GM12891 (cell line): ENCODE results near the gene SLC12A7.

Experiments
- DNase-seq: peaks from one replicate; pipeline ENCODE4 v3.0.0; 2011; ENCODE audit warnings: low spot score; ENCODE audit not compliant: insufficient read length
- FAIRE-seq: peaks from 2 replicates; lab custom pipeline; 2011; peaks lifted over from hg19 to GRCh38; lab: Jason Lieb, UNC
- PAX5 ChIP-seq: IDR thresholded peaks from 2 replicates; pipeline ENCODE4 v1.6.1; 2011; ENCODE audit warnings: low read length, moderate library complexity, mild to moderate bottlenecking; ENCODE audit not compliant: insufficient read depth, severe bottlenecking
- POLR2A ChIP-seq: IDR thresholded peaks from 2 replicates; pipeline ENCODE4 v1.6.1; 2011; ENCODE audit warnings: low read depth, low read length, control low read depth
- POLR2AphosphoS5 ChIP-seq: IDR thresholded peaks from 2 replicates; pipeline ENCODE4 v1.6.1; 2011; ENCODE audit warnings: low read depth, low read length, control low read depth
- POU2F2 ChIP-seq: IDR thresholded peaks from 2 replicates; pipeline ENCODE4 v1.6.1; 2011; ENCODE audit warnings: low read depth, mild to moderate bottlenecking, control low read depth, low read length, moderate library complexity
- SPI1 ChIP-seq: IDR thresholded peaks from 2 replicates; pipeline ENCODE4 v1.6.1; 2011; ENCODE audit warnings: low read depth, low read length, control low read depth
- TAF1 ChIP-seq: IDR thresholded peaks from 2 replicates; pipeline ENCODE4 v1.6.1; 2011; ENCODE audit warnings: low read depth, low read length, control low read depth

The SLC12A7 gene

DNA sequence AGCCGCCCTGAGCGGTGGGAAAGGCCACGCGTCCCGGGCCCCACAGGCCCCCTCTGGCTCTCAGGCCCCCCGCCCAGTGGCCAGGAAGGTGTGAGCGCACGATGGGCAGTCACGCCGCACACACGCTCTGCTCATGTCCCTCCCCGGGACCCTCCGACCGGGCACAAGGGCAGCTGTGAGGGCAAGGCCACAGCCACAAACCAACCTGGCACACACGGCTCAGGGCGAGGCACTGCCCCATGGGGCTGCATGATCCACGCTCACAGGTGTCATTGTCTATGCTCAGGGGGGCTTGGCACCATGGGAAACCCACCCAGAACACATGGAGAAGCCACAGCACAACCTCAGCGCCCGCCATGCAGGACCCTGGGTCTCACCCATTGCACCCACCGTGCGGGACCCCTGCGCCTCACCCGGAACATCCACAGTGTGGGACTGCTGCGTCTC is 51.3 kb downstream of the SLC12A7 start:
- no peak for DNase-seq
- TF ChIP-seq PAX5 (no peak), POLR2A (no peak), SPI1 (no peak), POLR2AphosphoS5 (no peak), TAF1 (no peak), POU2F2 (no peak)
- no peak for FAIRE-seq

DNA sequence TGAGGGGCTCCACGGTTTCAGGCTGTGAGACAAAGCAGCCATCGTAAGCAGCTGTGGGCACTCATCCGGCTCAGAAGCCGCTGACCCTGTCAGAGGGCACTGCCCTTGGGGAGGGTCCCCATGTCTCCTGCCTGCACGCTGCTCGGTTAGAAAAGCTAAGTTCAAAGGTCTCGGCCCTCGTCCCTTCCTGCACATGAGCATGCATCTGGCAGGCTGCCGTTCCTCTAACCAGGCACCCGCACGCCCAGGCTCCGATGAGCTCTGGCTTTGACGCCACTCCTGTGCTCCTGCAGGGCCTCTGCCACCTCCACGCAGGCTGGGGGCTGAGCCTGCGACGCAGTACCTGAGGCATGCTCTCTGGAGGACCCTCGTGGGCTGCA is 52.0 kb downstream of the SLC12A7 start:
- DNase-seq (no peak), FAIRE-seq (no peak)
- TF ChIP-seq POLR2A (no peak), PAX5 (no peak), POLR2AphosphoS5 (no peak)

DNA sequence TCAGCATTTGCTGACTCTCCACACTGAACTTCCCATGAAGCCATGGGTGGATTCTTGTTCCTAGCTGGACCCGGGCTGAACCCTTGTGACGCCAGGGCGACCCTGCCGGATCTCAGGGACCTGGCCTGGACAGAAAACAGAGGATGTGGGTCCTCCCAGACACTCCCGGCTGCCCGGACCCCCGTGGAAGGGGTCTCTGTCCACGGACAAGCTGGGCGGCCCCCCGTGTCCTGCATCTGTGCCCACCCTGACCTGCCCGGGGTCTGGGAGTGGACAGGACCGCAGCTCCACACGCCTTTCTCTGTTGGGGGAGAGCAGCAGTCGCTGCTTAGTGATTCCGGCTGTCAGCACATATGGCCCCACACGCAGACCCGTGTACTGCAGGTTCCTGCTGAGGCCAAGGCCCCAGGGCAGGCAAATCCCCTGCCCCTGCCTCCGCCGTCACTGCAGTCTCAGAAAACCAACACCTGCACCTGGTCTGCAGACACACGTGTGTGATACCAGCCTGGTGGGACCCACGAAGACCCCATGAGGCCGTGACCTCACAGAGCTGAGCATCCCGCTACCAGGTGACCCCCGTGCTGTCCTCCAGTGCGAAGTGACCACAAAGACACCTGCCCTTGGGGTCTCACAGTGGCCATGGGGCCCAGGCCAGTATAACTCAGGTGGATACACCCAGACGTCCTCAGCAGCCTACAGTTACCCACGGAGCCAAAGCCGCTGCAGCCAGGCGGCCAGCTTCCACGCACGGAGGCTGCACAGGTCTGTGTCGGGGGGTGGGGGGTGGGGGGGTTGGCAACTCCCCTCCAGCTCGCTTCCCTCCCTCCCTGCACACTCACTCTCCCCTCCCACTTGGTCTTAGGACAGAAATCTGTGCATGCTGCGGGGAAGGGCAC is 52.6 kb downstream of the SLC12A7 start:
- no peak for DNase-seq
- FAIRE-seq = no peak
- TF ChIP-seq SPI1 = no peak
- no peak for TF ChIP-seq TAF1
- no peak for TF ChIP-seq POU2F2
- TF ChIP-seq PAX5 = no peak
- no peak for TF ChIP-seq POLR2AphosphoS5
- TF ChIP-seq POLR2A = no peak

DNA sequence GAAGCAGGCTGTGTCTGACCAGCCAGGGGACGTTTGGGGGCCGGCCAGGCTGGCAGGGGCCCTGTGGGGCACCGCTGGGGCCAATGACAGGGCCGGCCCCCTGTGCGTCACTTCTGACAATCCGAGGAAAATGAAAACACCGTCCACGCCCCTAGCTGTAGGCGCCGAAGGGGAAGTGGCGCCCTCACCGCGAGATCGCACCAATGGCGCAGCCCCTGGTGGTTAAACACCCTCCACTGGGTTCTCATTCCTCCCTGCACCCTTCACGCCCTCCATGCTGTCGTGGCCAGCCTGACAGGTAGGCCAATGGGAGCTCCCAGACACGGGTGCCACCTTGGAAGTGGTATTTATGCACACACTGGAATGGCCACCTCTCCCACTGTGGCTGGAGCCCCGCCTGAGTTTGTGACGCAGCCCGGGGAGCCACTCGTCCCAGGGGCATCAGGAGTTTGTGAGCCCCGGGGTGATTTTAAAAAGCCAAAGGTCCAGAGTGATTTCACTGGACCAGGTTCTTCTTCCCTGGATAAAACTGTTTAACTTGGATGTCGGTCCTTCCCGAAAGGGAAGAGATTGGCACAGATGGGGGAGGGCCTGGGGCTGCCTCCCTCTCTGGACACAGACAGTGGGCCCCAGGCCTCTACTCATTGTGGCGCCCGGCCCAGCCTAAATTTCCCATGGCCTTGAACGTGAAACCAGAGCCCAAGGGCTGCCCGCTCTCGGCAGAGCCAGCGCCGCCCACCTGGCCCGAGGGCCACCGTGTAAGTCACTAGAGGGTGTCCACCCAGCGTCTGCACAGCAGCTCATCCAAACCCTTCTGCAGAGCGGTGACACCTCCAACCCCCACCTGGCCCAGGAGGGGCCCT is 53.5 kb downstream of the SLC12A7 start:
- no peak for DNase-seq
- FAIRE-seq = no peak
- TF ChIP-seq PAX5 = no peak
- no peak for TF ChIP-seq TAF1
- TF ChIP-seq POLR2AphosphoS5 = no peak
- TF ChIP-seq SPI1 = no peak
- TF ChIP-seq POLR2A = no peak
- TF ChIP-seq POU2F2 = no peak

DNA sequence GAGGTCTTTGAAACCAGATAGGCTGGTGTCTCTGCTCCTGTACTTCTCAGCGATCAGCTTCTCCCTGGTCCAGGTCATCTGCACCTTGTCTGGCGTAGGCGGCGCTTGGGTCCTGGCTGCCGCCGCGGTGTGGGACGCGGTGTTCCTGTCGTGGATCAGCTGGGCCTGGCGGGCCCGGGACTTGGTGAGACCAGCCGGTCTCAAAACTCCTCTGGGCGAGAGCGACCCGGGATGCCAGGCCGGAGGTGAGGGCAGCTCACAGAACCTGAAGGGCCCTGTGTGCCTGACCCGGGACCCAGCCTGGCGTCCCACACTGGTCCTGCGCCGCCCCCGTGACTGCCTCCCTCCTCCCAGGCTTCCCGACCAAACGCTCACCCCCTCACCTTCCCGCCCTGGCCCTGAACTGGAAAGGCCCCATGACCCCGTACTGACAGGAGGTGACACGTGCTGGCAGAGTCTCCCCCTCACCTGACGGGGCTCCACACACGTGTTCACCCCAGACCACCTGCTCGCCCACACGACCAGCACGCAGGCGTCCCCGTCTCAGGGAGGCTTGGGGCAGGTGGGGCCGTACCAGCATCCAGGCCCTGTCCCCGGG is 54.3 kb downstream of the SLC12A7 start:
- FAIRE-seq (no peak), DNase-seq (no peak)
- TF ChIP-seq POU2F2 (no peak), POLR2AphosphoS5 (no peak), POLR2A (no peak), TAF1 (no peak), SPI1 (no peak), PAX5 (no peak)

DNA sequence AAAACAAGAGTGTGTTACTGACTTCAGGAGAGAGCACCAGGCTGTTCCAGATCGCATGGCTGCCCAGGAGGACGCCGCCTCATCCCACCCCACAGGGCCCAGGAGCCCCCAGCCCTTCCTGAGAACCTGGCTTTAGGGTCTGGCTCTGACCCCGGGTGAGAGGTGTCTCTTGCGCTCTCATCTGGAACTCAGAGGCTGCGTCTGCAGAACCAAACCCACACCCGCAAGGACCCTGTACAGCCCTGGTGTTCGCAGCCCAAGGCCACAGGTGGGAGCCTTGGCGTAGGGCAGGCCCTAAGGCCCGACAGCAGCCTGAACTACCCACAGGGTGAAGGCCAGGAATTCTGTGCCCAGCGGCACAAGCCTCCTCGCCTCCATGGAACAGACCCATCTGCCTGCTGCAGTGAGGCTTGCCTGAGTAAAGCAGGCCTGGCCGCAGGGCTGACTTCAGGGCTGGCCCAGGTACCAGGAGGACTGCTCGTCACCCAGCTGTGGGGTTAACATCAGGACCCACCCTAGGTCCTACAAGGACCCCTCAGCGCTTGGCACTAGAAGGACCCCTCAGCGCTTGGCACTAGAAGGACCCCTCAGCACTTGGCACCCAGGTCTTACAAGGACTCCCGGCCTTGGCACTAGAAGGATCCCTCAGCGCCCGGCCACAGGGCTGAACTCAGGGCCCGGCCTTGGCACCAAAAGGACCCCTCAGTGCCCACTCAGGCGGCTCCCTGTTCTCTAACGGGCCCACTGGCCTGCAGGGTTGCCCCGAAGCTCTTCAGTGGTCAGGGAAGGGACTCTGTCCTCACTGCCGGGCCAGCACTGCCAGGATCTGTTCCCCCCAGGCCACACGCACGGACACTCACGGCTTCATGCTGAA is 55.0 kb downstream of the SLC12A7 start:
- FAIRE-seq = no peak
- DNase-seq = no peak
- TF ChIP-seq SPI1 = no peak
- no peak for TF ChIP-seq TAF1
- TF ChIP-seq POLR2A = no peak
- no peak for TF ChIP-seq PAX5
- TF ChIP-seq POU2F2 = no peak
- no peak for TF ChIP-seq POLR2AphosphoS5

DNA sequence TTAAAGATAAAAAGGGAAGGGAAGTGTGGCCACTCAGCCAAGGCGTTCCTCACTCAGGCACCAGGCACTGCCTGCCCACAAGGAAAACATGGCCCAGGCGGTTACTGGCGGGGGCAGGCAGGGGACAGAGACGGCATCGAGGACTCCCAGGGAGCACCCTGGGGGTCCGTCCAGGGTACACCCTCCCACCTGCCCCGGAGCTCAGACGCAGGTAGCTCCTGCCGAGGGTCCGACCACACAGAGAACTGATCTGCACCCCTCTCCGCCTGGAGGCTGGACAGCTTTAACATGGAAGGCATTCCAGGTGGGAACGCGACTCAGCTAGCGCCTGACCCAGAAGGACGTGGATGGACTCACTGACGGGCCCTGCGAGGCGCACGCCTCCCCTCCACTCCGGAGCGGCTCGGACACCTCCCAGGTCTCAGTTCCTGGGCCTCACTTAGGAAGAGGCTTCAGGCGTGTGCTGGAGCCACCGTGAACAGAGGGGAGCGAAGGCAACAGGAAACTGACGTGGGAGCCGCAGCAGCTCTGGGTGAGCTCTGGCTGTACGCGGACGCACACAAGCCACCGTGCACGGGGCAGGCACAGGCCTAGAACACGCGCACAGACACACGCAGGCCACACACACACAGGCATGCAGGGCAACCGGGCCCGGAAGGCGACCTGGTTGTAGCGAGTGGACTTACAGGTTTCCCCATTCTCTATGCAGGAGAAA is 55.8 kb downstream of the SLC12A7 start:
- FAIRE-seq = no peak
- TF ChIP-seq POU2F2 = no peak
- no peak for TF ChIP-seq POLR2A
- TF ChIP-seq POLR2AphosphoS5 = no peak
- no peak for TF ChIP-seq PAX5
- TF ChIP-seq TAF1 = no peak
- no peak for TF ChIP-seq SPI1
- no peak for DNase-seq
